ENCODE measurements around the gene UXS1. TPM values are rescaled to one million over a fixed set of nuclear protein-coding genes. Genes with fewer than 3 reads are reported as not detected.
A peak's percentile ranks its signal among the peaks of the same experiment; 100 is the strongest.

The UXS1 gene
- total RNA-seq, 1 donor, result 24.0 TPM

- DNase-seq (ENCODE audit: low read depth), result no peak
- TF ChIP-seq CTCF (IDR thresholded peaks at IDR 0.05; ENCODE audit: insufficient read depth, low read length), result no peak
- H3K4me3 ChIP-seq (ENCODE audit: low read depth, low read length), result no peak overlapping the region
Observed at GRCh38 chr2:106157416-106157815, 36.7 kb downstream of the UXS1 start.

GRCh38 chr2:106156305-106157296 lies 37.5 kb downstream of the UXS1 start:
- H3K4me3 ChIP-seq (ENCODE audit: low read depth, low read length), result no peak overlapping the region
- TF ChIP-seq CTCF (IDR thresholded peaks at IDR 0.05; ENCODE audit: insufficient read depth, low read length), result no peak
- no peak for DNase-seq (ENCODE audit: low read depth)

GRCh38 chr2:106153781-106154180 lies 40.3 kb downstream of the UXS1 start:
- no peak overlapping the region for H3K4me3 ChIP-seq (ENCODE audit: low read depth, low read length)
- no peak for DNase-seq (ENCODE audit: low read depth)
- no peak for TF ChIP-seq CTCF (IDR thresholded peaks at IDR 0.05; ENCODE audit: insufficient read depth, low read length)

- no peak for TF ChIP-seq CTCF (IDR thresholded peaks at IDR 0.05; ENCODE audit: insufficient read depth, low read length)
- H3K4me3 ChIP-seq (ENCODE audit: low read depth, low read length), result no peak overlapping the region
- no peak for DNase-seq (ENCODE audit: low read depth)
Observed at GRCh38 chr2:106147665-106148064, 46.4 kb downstream of the UXS1 start.

- no peak for TF ChIP-seq CTCF (IDR thresholded peaks at IDR 0.05; ENCODE audit: insufficient read depth, low read length)
- peak; percentile 65 for DNase-seq (ENCODE audit: low read depth)
- no peak overlapping the region for H3K4me3 ChIP-seq (ENCODE audit: low read depth, low read length)
Observed at GRCh38 chr2:106147159-106147558, 46.9 kb downstream of the UXS1 start.

GRCh38 chr2:106144621-106145331 lies 49.3 kb downstream of the UXS1 start:
- no peak for TF ChIP-seq CTCF (IDR thresholded peaks at IDR 0.05; ENCODE audit: insufficient read depth, low read length)
- DNase-seq (ENCODE audit: low read depth), result no peak
- no peak overlapping the region for H3K4me3 ChIP-seq (ENCODE audit: low read depth, low read length)

Measured in fibroblast of the aortic adventitia (primary cell).